CD4-positive, alpha-beta memory T cell (primary cell): ENCODE measurements around the gene ZBTB20. TPM values are rescaled to one million over a fixed set of nuclear protein-coding genes. Genes with fewer than 3 reads are reported as not detected.

ENCODE experiments used
- CTCF ChIA-PET: fragments of 350-600 bp; sonication (Branson Sonifier 250); formaldehyde crosslinking; loops from one replicate; lab custom pipeline; 2021; ENCODE audit warnings: inconsistent platforms; ENCODE audit not compliant: partially characterized antibody; lab: Charles Lee
- POLR2A ChIA-PET: fragments of 350-600 bp; sonication (Branson Sonifier 250); formaldehyde crosslinking; loops from one replicate; lab custom pipeline; 2021; ENCODE audit not compliant: partially characterized antibody; lab: Charles Lee
- DNase-seq, 5 donors: peaks; one replicate each; pipeline versions ENCODE4 v3.0.0 to v3.0.0-alpha.2; 2020 to 2022; ENCODE audit warnings: mixed read lengths in 1 of 5
- H3K27ac ChIP-seq: one replicate; pipeline ENCODE4 v1.7.0; 2013; ENCODE audit warnings: low read depth, low read length
- H3K27me3 ChIP-seq: 2 replicates; pipeline ENCODE4 v1.7.0; 2013; ENCODE audit warnings: mild to moderate bottlenecking, low read length, moderate library complexity; ENCODE audit not compliant: insufficient read depth
- H3K36me3 ChIP-seq: 2 replicates; pipeline ENCODE4 v1.7.0; 2013; ENCODE audit warnings: mild to moderate bottlenecking, low read length, moderate library complexity; ENCODE audit not compliant: insufficient read depth
- H3K4me1 ChIP-seq: 2 replicates; pipeline ENCODE4 v1.7.0; 2013; ENCODE audit warnings: mild to moderate bottlenecking, low read length, moderate library complexity; ENCODE audit not compliant: insufficient read depth
- H3K4me3 ChIP-seq, 2 donors: one replicate each; pipeline ENCODE4 v1.7.0; 2013; ENCODE audit warnings: low read length in 2 of 2, mild to moderate bottlenecking in 1 of 2
- H3K9me3 ChIP-seq, 2 donors: one replicate each; pipeline ENCODE4 v1.7.0; 2013; ENCODE audit warnings: low read length in 2 of 2, control low read depth in 1 of 2; ENCODE audit not compliant: control insufficient read depth in 1 of 2
- H3K27ac Mint-ChIP-seq, 7 donors: one replicate each; pipeline ENCODE4 v1.8.0; 2020 to 2021; ENCODE audit warnings: mixed read lengths in 7 of 7, mild to moderate bottlenecking in 6 of 7, inconsistent platforms in 3 of 7, moderate library complexity in 3 of 7
- H3K27me3 Mint-ChIP-seq, 2 donors: one replicate each; pipeline ENCODE4 v1.8.0; 2020 to 2021; ENCODE audit warnings: mixed read lengths in 2 of 2
- H3K36me3 Mint-ChIP-seq, 2 donors: one replicate each; pipeline ENCODE4 v1.8.0; 2020 to 2021; ENCODE audit warnings: mixed read lengths in 2 of 2, inconsistent platforms in 1 of 2, mild to moderate bottlenecking in 1 of 2
- H3K4me1 Mint-ChIP-seq, 4 donors: one replicate each; pipeline ENCODE4 v1.8.0; 2020 to 2021; ENCODE audit warnings: mixed read lengths in 4 of 4, mild to moderate bottlenecking in 1 of 4
- H3K4me3 Mint-ChIP-seq, 8 donors: one replicate each; pipeline ENCODE4 v1.8.0; 2020 to 2021; ENCODE audit warnings: mixed read lengths in 8 of 8, mild to moderate bottlenecking in 7 of 8, moderate library complexity in 6 of 8, inconsistent platforms in 3 of 8
- H3K9me3 Mint-ChIP-seq, 8 donors: one replicate each; pipeline ENCODE4 v1.8.0; 2020 to 2021; ENCODE audit warnings: mixed read lengths in 8 of 8, mild to moderate bottlenecking in 5 of 8, inconsistent platforms in 3 of 8, moderate library complexity in 1 of 8
- intact Hi-C: fragments of 100-400 bp; cut with micrococcal nuclease; formaldehyde crosslinking; loops from one replicate; pipeline ENCODE4 v1.15.1; 2023
- polyA plus RNA-seq, 2 donors: library from polyadenylated mRNA; unstranded; fragments of 300-500 nt; fragmentation: Illumina TruSeq; gene quantifications; one replicate each; pipeline ENCODE4 v1.2.3, GENCODE V29; 2021
- total RNA-seq, 2 experiments: library from RNA; stranded (reverse); gene quantifications; one replicate each; pipeline ENCODE4 v1.2.3, GENCODE V29; 2021

Gene ZBTB20
- total and polyA plus RNA-seq, 4 experiments from 2014 or later = 21.9 to 58.4 (median 41.4) TPM

DNA sequence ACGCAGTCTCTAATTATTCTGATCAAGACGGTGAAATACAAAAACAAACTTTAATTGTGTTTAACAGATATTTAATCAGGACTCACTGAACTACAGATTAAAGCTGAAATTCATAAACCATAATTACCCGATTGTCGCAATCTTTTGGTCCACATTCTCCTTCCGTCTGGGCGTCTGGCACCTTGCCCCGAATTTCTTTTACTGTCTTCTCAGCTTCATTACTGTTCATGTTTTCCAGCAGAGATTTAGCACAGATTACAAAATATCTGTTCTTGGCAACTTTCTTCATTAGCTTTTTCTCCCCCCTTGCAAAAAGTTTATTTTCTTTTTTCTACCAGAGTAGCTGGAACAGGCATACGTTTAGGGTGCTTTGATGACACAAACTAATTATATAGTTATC, 581.9 kb downstream of the ZBTB20 start:
- Mint-ChIP-seq H3K4me3 (no peak overlapping the region), H3K9me3 (peaks cover 0 to 4% (median 0%) of the 10 kb centered on the region in 8 donors), H3K27me3 (no peaks in the 10 kb centered on the region), H3K27ac (no peak overlapping the region), H3K4me1 (peaks cover 0 to 9% (median 5%) of the 10 kb centered on the region in 4 donors), H3K36me3 (peaks cover 16 to 45% of the 10 kb centered on the region in 2 donors)
- no peak overlapping the region for H3K27ac ChIP-seq
- no peak overlapping the region for H3K4me3 ChIP-seq
- H3K9me3 ChIP-seq = no peaks in the 10 kb centered on the region
- no peaks in the 10 kb centered on the region for H3K27me3 ChIP-seq
- no peak for DNase-seq
- CTCF ChIA-PET = no interaction called here
- POLR2A ChIA-PET = no interaction called here
- no peaks in the 10 kb centered on the region for H3K4me1 ChIP-seq
- intact Hi-C loops = no loop called here
- no peaks in the 10 kb centered on the region for H3K36me3 ChIP-seq

DNA sequence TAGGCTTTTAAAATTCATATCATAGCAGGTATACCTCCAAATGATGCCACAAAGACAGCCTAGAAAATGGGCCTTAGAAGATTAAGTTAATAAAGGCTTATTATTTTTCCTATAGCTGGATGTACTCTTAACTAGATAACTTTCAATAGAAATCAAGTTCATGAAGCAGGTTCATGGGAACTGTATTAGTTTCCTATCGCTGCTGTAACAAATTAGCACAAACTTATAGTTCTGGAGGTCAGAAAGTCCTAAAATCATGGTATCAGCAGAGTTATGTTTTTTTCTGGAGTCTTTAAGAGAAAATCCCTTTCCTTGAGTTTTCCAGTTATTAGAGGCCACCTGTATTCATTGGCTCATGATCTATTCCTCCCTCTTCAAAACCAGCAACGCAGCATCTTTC, 583.4 kb downstream of the ZBTB20 start:
- peaks cover 0 to 4% (median 0%) of the 10 kb centered on the region in 8 donors for H3K9me3 Mint-ChIP-seq
- H3K36me3 Mint-ChIP-seq = peaks cover 16 to 42% of the 10 kb centered on the region in 2 donors
- POLR2A ChIA-PET = no interaction called here
- H3K4me3 Mint-ChIP-seq = no peak overlapping the region
- H3K27me3 Mint-ChIP-seq = no peaks in the 10 kb centered on the region
- H3K27ac Mint-ChIP-seq = no peak overlapping the region
- Histone ChIP-seq H3K4me1 (no peaks in the 10 kb centered on the region), H3K36me3 (no peaks in the 10 kb centered on the region), H3K4me3 (no peak overlapping the region), H3K9me3 (no peaks in the 10 kb centered on the region), H3K27me3 (no peaks in the 10 kb centered on the region), H3K27ac (no peak overlapping the region)
- CTCF ChIA-PET = no interaction called here
- H3K4me1 Mint-ChIP-seq = peaks cover 0 to 9% (median 4%) of the 10 kb centered on the region in 4 donors
- intact Hi-C loops = no loop called here
- DNase-seq = no peak

DNA sequence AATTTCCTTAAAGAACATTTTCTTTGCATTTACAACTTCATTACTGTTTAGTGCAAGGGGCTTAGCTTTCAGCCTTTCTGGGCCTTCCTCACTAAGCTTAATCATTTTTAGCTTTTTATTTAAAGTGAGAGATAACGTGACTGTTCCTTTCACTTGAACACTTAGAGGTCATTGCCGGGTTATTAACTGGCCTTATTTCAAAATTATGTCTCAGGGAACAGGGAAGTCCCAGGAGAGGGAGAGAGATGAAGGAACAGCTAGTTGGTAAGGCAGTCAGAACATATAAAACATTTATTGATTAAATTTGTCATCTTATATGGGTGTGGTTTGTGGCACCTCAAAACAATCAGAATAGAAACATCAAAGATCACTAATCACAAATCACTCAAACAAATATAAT, 584.5 kb downstream of the ZBTB20 start:
- H3K4me3 Mint-ChIP-seq = no peak overlapping the region
- intact Hi-C loops = no loop called here
- no peaks in the 10 kb centered on the region for H3K27me3 ChIP-seq
- H3K4me3 ChIP-seq = no peak overlapping the region
- DNase-seq = no peak
- no peaks in the 10 kb centered on the region for H3K4me1 ChIP-seq
- peaks cover 0 to 4% (median 0%) of the 10 kb centered on the region in 8 donors for H3K9me3 Mint-ChIP-seq
- H3K36me3 Mint-ChIP-seq = peaks cover 16 to 43% of the 10 kb centered on the region in 2 donors
- H3K4me1 Mint-ChIP-seq = peaks cover 0 to 9% (median 4%) of the 10 kb centered on the region in 4 donors
- no peaks in the 10 kb centered on the region for H3K36me3 ChIP-seq
- H3K27ac Mint-ChIP-seq = no peak overlapping the region
- no peaks in the 10 kb centered on the region for H3K27me3 Mint-ChIP-seq
- POLR2A ChIA-PET = no interaction called here
- CTCF ChIA-PET = no interaction called here
- no peak overlapping the region for H3K27ac ChIP-seq
- H3K9me3 ChIP-seq = no peaks in the 10 kb centered on the region

DNA sequence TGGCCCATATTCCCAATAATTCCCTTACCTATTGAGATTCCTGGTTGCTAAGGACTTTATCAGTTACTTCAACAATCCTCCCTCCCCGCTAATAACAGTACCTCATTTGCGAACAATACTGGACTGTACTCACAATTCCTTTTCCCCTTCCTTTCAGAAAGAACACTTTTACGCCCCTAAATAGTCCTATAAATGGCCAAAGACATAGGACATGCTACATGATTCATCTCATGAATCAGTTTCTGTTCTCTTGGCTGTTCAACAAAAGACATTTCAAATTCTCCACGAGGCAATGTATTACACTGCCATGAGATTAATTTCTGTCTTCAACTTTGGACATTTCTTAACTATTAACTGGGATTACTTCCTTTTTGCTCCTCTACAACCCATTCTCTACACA, 588.8 kb downstream of the ZBTB20 start:
- H3K27ac ChIP-seq = no peak overlapping the region
- intact Hi-C loops = no loop called here
- no peak overlapping the region for H3K27ac Mint-ChIP-seq
- no peaks in the 10 kb centered on the region for H3K9me3 Mint-ChIP-seq
- H3K36me3 ChIP-seq = no peaks in the 10 kb centered on the region
- H3K9me3 ChIP-seq = no peaks in the 10 kb centered on the region
- no peak overlapping the region for H3K4me3 ChIP-seq
- no peaks in the 10 kb centered on the region for H3K4me1 ChIP-seq
- ChIA-PET CTCF (no interaction called here), POLR2A (no interaction called here)
- H3K4me1 Mint-ChIP-seq = no peaks in the 10 kb centered on the region
- H3K27me3 ChIP-seq = no peaks in the 10 kb centered on the region
- H3K36me3 Mint-ChIP-seq = peaks cover 0 to 31% of the 10 kb centered on the region in 2 donors
- H3K4me3 Mint-ChIP-seq = no peak overlapping the region
- DNase-seq = no peak
- H3K27me3 Mint-ChIP-seq = no peaks in the 10 kb centered on the region

DNA sequence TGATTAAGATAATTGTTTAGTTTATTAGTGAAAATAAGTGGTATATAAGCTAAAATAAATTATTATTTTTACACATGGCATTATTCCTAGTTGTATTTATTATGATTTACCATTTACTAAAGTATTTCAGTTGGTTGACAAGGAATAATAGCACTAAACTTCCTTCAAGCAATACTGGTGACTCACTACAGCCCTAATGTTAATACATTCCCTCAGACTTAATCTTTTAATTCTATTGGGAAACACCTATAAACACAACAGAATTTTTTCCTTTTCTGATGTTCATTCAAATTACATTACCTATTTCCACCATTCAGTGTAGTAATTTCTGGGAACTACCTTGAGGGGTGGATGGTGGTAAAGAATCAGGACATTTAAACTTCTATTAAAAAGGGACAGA, 589.3 kb downstream of the ZBTB20 start:
- Histone ChIP-seq H3K36me3 (no peaks in the 10 kb centered on the region), H3K27me3 (no peaks in the 10 kb centered on the region), H3K4me1 (no peaks in the 10 kb centered on the region), H3K27ac (no peak overlapping the region), H3K4me3 (no peak overlapping the region), H3K9me3 (no peaks in the 10 kb centered on the region)
- intact Hi-C loops = no loop called here
- POLR2A ChIA-PET = no interaction called here
- no peak overlapping the region for H3K4me3 Mint-ChIP-seq
- DNase-seq = no peak
- CTCF ChIA-PET = no interaction called here
- no peaks in the 10 kb centered on the region for H3K27me3 Mint-ChIP-seq
- H3K9me3 Mint-ChIP-seq = no peaks in the 10 kb centered on the region
- no peak overlapping the region for H3K27ac Mint-ChIP-seq
- H3K4me1 Mint-ChIP-seq = no peaks in the 10 kb centered on the region
- H3K36me3 Mint-ChIP-seq = peaks cover 0 to 31% of the 10 kb centered on the region in 2 donors

DNA sequence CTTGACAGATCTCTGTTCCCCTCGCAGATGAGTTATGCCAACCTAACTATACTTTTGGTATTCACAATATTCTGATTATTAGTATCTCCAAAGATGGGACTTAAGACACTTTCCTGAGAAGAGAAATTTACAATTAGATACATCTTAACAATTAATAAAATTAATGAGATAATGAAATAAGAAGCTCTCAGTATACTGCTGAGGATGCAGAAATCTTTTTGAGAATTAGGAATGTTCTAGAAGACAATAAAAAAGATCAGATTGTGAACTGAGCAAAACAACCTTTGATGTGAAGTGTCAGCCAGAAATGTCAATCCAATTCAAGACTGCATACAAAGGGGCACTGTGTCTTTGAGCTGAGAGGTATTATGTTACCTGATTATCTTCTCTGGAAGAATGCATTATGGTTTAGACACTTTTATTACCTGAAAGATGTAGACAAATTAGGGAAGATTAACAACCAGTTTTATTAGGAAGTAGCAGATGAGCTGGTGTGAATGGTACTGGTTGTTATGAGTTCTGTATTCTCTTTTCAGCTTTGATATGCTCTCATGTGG, 590.4 kb downstream of the ZBTB20 start:
- H3K9me3 Mint-ChIP-seq = no peaks in the 10 kb centered on the region
- H3K27ac Mint-ChIP-seq = no peak overlapping the region
- H3K36me3 Mint-ChIP-seq = peaks cover 0 to 26% of the 10 kb centered on the region in 2 donors
- Histone ChIP-seq H3K27ac (no peak overlapping the region), H3K36me3 (no peaks in the 10 kb centered on the region), H3K9me3 (no peaks in the 10 kb centered on the region), H3K4me1 (no peaks in the 10 kb centered on the region), H3K27me3 (no peaks in the 10 kb centered on the region), H3K4me3 (no peak overlapping the region)
- no peak overlapping the region for H3K4me3 Mint-ChIP-seq
- no peaks in the 10 kb centered on the region for H3K4me1 Mint-ChIP-seq
- no peak for DNase-seq
- ChIA-PET POLR2A (no interaction called here), CTCF (interaction anchor here (2.3 kb wide), 1 partner anchor 13 kb away, joined by 6 read pairs; no protein-coding TSS in a partner anchor)
- H3K27me3 Mint-ChIP-seq = no peaks in the 10 kb centered on the region
- intact Hi-C loops = no loop called here

DNA sequence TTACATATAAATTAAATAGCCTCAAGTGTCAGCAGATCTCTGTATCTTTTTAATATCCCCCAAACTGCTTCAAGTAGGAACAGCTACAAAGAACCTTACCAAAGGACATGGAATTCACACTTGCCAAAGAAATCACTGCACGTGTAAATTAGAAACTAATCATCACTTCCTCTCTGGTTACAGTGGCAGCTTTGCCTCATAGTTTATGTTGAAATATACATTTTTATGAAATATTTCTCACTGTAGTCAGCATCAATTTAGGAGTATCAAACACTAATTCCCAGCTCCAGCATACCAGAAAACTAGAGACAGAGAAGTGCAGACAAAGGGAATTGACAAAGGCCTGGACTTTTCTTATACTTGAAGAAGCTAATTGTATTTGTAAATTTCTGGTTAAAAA, 592.4 kb downstream of the ZBTB20 start:
- Mint-ChIP-seq H3K4me3 (no peak overlapping the region), H3K4me1 (no peaks in the 10 kb centered on the region), H3K27ac (no peak overlapping the region), H3K27me3 (no peaks in the 10 kb centered on the region), H3K9me3 (no peaks in the 10 kb centered on the region), H3K36me3 (peaks cover 0 to 26% of the 10 kb centered on the region in 2 donors)
- intact Hi-C loops = no loop called here
- ChIA-PET POLR2A (no interaction called here), CTCF (interaction anchor here (2.3 kb wide), 1 partner anchor 11 kb away, joined by 6 read pairs; no protein-coding TSS in a partner anchor)
- Histone ChIP-seq H3K4me1 (no peaks in the 10 kb centered on the region), H3K27ac (no peak overlapping the region), H3K9me3 (no peaks in the 10 kb centered on the region), H3K36me3 (no peaks in the 10 kb centered on the region), H3K27me3 (no peaks in the 10 kb centered on the region), H3K4me3 (no peak overlapping the region)
- DNase-seq = no peak
